Measurements from ENCODE around the gene NCOA5. TPM values are rescaled to one million over a fixed set of nuclear protein-coding genes. Genes with fewer than 3 reads are reported as not detected.

NCOA5 gene
- total and polyA plus RNA-seq, 4 donors, result 3.2 to 10.4 (median 8.7) TPM

DNA sequence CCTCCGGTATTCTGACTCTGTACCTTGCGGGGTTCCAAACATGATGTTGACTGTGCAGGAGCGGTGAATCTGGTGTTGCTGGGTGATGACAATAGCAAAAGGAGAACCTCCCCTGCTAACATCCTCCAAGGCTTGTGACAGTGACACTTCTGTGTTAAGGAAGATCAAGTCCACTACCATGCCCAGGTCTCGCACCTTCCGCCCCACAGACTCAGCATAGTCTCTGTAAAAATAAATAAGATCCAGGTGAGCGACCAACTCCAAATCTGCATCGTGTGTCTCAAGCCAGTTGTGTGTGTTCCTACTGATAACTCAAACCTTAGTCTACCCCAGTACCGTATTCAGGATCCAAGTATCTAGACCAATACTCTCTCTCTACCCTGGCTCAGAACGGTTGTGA is 24.8 kb downstream of the NCOA5 start (continued):
- TF ChIP-seq, protein P1, sequence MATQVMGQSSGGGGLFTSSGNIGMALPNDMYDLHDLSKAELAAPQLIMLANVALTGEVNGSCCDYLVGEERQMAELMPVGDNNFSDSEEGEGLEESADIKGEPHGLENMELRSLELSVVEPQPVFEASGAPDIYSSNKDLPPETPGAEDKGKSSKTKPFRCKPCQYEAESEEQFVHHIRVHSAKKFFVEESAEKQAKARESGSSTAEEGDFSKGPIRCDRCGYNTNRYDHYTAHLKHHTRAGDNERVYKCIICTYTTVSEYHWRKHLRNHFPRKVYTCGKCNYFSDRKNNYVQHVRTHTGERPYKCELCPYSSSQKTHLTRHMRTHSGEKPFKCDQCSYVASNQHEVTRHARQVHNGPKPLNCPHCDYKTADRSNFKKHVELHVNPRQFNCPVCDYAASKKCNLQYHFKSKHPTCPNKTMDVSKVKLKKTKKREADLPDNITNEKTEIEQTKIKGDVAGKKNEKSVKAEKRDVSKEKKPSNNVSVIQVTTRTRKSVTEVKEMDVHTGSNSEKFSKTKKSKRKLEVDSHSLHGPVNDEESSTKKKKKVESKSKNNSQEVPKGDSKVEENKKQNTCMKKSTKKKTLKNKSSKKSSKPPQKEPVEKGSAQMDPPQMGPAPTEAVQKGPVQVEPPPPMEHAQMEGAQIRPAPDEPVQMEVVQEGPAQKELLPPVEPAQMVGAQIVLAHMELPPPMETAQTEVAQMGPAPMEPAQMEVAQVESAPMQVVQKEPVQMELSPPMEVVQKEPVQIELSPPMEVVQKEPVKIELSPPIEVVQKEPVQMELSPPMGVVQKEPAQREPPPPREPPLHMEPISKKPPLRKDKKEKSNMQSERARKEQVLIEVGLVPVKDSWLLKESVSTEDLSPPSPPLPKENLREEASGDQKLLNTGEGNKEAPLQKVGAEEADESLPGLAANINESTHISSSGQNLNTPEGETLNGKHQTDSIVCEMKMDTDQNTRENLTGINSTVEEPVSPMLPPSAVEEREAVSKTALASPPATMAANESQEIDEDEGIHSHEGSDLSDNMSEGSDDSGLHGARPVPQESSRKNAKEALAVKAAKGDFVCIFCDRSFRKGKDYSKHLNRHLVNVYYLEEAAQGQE (IDR thresholded peaks at IDR 0.05), result no peak
- TF ChIP-seq SP1 (IDR thresholded peaks at IDR 0.05), result no peak

DNA sequence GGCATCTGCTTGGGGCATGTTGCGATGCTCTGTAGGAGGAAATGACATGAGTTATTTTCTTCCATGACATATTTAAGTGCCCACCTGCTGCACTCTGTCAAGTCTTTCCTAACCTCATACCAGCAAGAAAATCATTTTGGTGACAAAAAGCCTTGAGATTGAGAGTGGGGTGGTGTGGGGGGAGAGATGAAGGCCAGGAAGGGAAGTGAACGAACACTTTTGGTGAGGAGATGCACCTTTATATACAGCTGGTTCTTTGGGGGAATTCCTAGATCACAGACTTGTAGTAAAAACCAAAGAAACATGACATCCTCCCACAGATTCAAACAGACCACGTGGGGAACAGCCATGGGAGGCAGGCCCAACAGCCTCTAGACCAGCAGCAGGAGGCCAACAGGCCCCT is 26.1 kb downstream of the NCOA5 start:
- WGBS, result 88% methylated on average over 3 of the region's 3 CpGs
- Histone ChIP-seq H3K9ac (ENCODE audit: low read depth in 1 of 2, low read length in 2 of 2) (no peak overlapping the region), H3K27me3 (ENCODE audit: control insufficient read depth in 4 of 4, insufficient read depth in 4 of 4, low read length in 3 of 4) (no peaks in the 10 kb centered on the region), H3K27ac (ENCODE audit: low read depth in 1 of 2, low read length in 2 of 2) (no peak overlapping the region), H3K4me1 (ENCODE audit: control insufficient read depth in 4 of 4, insufficient read depth in 4 of 4, low read length in 3 of 4) (peaks cover 2 to 7% (median 3%) of the 10 kb centered on the region in 4 donors), H3K36me3 (ENCODE audit: control insufficient read depth in 4 of 4, insufficient read depth in 3 of 4, low read depth in 1 of 4, low read length in 3 of 4) (peaks cover 16 to 76% (median 72%) of the 10 kb centered on the region in 4 donors), H3K9me3 (ENCODE audit: control insufficient read depth in 4 of 4, low read length in 3 of 4) (no peaks in the 10 kb centered on the region), H3K4me3 (ENCODE audit: low read depth in 1 of 3, low read length in 3 of 3) (no peak overlapping the region)
- no peak for DNase-seq (ENCODE audit: low spot score)
- TF ChIP-seq JUND (IDR thresholded peaks at IDR 0.05) (no peak), EGR1 (IDR thresholded peaks at IDR 0.05; ENCODE audit: low read depth in 2 of 2) (no peak), ATF3 (IDR thresholded peaks at IDR 0.05) (no peak), RXRA (IDR thresholded peaks at IDR 0.05) (no peak), TAF1 (conservative IDR thresholded peaks at IDR 0.05) (no peak), SP1 (IDR thresholded peaks at IDR 0.05) (no peak), RAD21 (IDR thresholded peaks at IDR 0.05) (no peak), FOXA1 (IDR thresholded peaks at IDR 0.05) (no peak), YY1 (IDR thresholded peaks at IDR 0.05) (no peak), HNF4G (IDR thresholded peaks at IDR 0.05) (no peak), FOXA2 (IDR thresholded peaks at IDR 0.05) (no peak), MAX (IDR thresholded peaks at IDR 0.05) (no peak), ZBTB33 (IDR thresholded peaks at IDR 0.05) (no peak), HNF4A (conservative IDR thresholded peaks at IDR 0.05) (no peak)
- TF ChIP-seq, protein P1 (IDR thresholded peaks at IDR 0.05), result no peak
- TF ChIP-seq, protein P2, sequence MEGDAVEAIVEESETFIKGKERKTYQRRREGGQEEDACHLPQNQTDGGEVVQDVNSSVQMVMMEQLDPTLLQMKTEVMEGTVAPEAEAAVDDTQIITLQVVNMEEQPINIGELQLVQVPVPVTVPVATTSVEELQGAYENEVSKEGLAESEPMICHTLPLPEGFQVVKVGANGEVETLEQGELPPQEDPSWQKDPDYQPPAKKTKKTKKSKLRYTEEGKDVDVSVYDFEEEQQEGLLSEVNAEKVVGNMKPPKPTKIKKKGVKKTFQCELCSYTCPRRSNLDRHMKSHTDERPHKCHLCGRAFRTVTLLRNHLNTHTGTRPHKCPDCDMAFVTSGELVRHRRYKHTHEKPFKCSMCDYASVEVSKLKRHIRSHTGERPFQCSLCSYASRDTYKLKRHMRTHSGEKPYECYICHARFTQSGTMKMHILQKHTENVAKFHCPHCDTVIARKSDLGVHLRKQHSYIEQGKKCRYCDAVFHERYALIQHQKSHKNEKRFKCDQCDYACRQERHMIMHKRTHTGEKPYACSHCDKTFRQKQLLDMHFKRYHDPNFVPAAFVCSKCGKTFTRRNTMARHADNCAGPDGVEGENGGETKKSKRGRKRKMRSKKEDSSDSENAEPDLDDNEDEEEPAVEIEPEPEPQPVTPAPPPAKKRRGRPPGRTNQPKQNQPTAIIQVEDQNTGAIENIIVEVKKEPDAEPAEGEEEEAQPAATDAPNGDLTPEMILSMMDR (IDR thresholded peaks at IDR 0.05; ENCODE audit: low read depth, low read length, missing input control), result no peak
